Left lung (tissue), 10 donors: Measurements from ENCODE around the gene USP20. TPM values are rescaled to one million over a fixed set of nuclear protein-coding genes. Genes with fewer than 3 reads are reported as not detected.

Experiments
- ATAC-seq: fragments of 200-7000 bp; cut with Tn5 transposase; one replicate; pipeline ENCODE4 v1.9.1; 2020; ENCODE audit warnings: moderate library complexity
- DNase-seq, 4 donors: peaks; one replicate each; pipeline ENCODE4 v3.0.0-alpha.2; 2013 to 2020
- H3K27ac ChIP-seq, 2 donors: fragments of 200-600 bp; sonication (generic) in 1 of 2; one replicate each; pipeline versions ENCODE4 v1.5.0 to v1.8.0; 2020 to 2021
- H3K27me3 ChIP-seq, 2 donors: fragments of 200-600 bp; sonication (generic) in 1 of 2; one replicate each; pipeline versions ENCODE4 v1.5.0 to v1.8.0; 2020 to 2021
- H3K36me3 ChIP-seq, 2 donors: fragments of 200-600 bp; sonication (generic) in 1 of 2; one replicate each; pipeline versions ENCODE4 v1.5.0 to v1.8.0; 2020 to 2021
- H3K4me1 ChIP-seq, 2 donors: fragments of 200-600 bp; one replicate each; pipeline ENCODE4 v1.8.0; 2021
- H3K4me3 ChIP-seq, 2 donors: fragments of 200-600 bp; sonication (generic) in 1 of 2; one replicate each; pipeline versions ENCODE4 v1.5.0 to v1.8.0; 2020 to 2021; ENCODE audit warnings: mild to moderate bottlenecking in 1 of 2
- H3K9me3 ChIP-seq, 2 donors: fragments of 200-600 bp; sonication (generic) in 1 of 2; one replicate each; pipeline versions ENCODE4 v1.5.0 to v1.8.0; 2020 to 2021
- CTCF ChIP-seq, 2 donors: fragments of 200-600 bp; sonication (generic) in 1 of 2; IDR thresholded peaks; one replicate each; pipeline versions ENCODE4 v1.5.0 to v1.8.0; 2021; ENCODE audit warnings: antibody characterized with exemption in 2 of 2
- intact Hi-C, 2 donors: fragments of 100-400 bp; cut with DNase I; formaldehyde crosslinking; loops; one replicate each; pipeline versions ENCODE4 v1.11.2 to v1.14.2; 2022
- polyA plus RNA-seq, 6 donors: library from polyadenylated mRNA; unstranded; fragments of 120-200 nt; gene quantifications; one replicate each; pipeline ENCODE4 v1.2.1, GENCODE V29; 2013; ENCODE audit not compliant: insufficient read length in 6 of 6
- total RNA-seq, 2 donors: library from RNA; stranded (reverse); fragmentation: NEBNext Ultra II Directional; extraction: Animal tissue kit (Norgen Biotek cat#: 25700); gene quantifications; one replicate each; pipeline ENCODE4 v1.2.1, GENCODE V29; 2021
- donor health status: DM: no; HTN: yes; CAD: no.
- donor health status: DM: no; HTN: no; CAD: no.

USP20 gene
- total and polyA plus RNA-seq, 8 donors = 16.7 to 24.6 (median 21.6) TPM

- TF ChIP-seq CTCF (IDR thresholded peaks at IDR 0.05) = no peak
- peak in 1 of 4 donors; percentile 58 for DNase-seq
- H3K36me3 ChIP-seq = peaks cover 0 to 66% of the 10 kb centered on the region in 2 donors
- no peaks in the 10 kb centered on the region for H3K27me3 ChIP-seq
- intact Hi-C loops = no loop called here
- no peaks in the 10 kb centered on the region for H3K9me3 ChIP-seq
- H3K4me3 ChIP-seq = no peak overlapping the region
- peaks cover 0 to 10% of the 10 kb centered on the region in 2 donors for H3K4me1 ChIP-seq
- H3K27ac ChIP-seq = peak overlapping the region in 1 of 2 donors; percentile 13
- no peak for ATAC-seq
These were observed 30.5 kb downstream of the USP20 start for GRCh38 chr9:129865668-129866320.

GRCh38 chr9:129866394-129867135 is 31.3 kb downstream of the USP20 start:
- no peak for TF ChIP-seq CTCF (IDR thresholded peaks at IDR 0.05)
- Histone ChIP-seq H3K27ac (peak overlapping the region in 1 of 2 donors; percentile 13), H3K4me3 (no peak overlapping the region), H3K36me3 (peaks cover 0 to 58% of the 10 kb centered on the region in 2 donors), H3K27me3 (no peaks in the 10 kb centered on the region), H3K4me1 (peaks cover 0 to 10% of the 10 kb centered on the region in 2 donors), H3K9me3 (no peaks in the 10 kb centered on the region)
- ATAC-seq (no peak), DNase-seq (peak in 1 of 4 donors; percentile 59)
- intact Hi-C loops = no loop called here

- H3K4me1 ChIP-seq = peaks cover 0 to 10% of the 10 kb centered on the region in 2 donors
- no peaks in the 10 kb centered on the region for H3K9me3 ChIP-seq
- no peak for TF ChIP-seq CTCF (IDR thresholded peaks at IDR 0.05)
- H3K36me3 ChIP-seq = peaks cover 0 to 50% of the 10 kb centered on the region in 2 donors
- DNase-seq (peak in 1 of 4 donors; percentile 45), ATAC-seq (no peak)
- H3K4me3 ChIP-seq = no peak overlapping the region
- H3K27ac ChIP-seq = no peak overlapping the region
- intact Hi-C loops = no loop called here
- H3K27me3 ChIP-seq = no peaks in the 10 kb centered on the region
These were observed 32.1 kb downstream of the USP20 start for GRCh38 chr9:129867136-129868022.

GRCh38 chr9:129868023-129868871 is 33.0 kb downstream of the USP20 start:
- ATAC-seq = no peak
- peak in 1 of 4 donors; percentile 68 for DNase-seq
- Histone ChIP-seq H3K27ac (no peak overlapping the region), H3K9me3 (no peaks in the 10 kb centered on the region), H3K4me1 (peaks cover 0 to 10% of the 10 kb centered on the region in 2 donors), H3K27me3 (no peaks in the 10 kb centered on the region), H3K36me3 (peaks cover 0 to 44% of the 10 kb centered on the region in 2 donors), H3K4me3 (no peak overlapping the region)
- TF ChIP-seq CTCF (IDR thresholded peaks at IDR 0.05) = no peak
- intact Hi-C loops = no loop called here
